AG04450 (cell line): ENCODE results near the gene SMTN. TPM values are rescaled to one million over a fixed set of nuclear protein-coding genes. Genes with fewer than 3 reads are reported as not detected.
A peak's percentile ranks its signal among the peaks of the same experiment; 100 is the strongest.

Experiments used
- CTCF ChIA-PET: fragments of 300-600, 350-600 bp; formaldehyde crosslinking; extraction: SDS; loops from one replicate; lab custom pipeline; 2022; ENCODE audit warnings: antibody characterized with exemption, inconsistent platforms; lab: Charles Lee
- POLR2A ChIA-PET: fragments of 350-600 bp; formaldehyde crosslinking; extraction: SDS; loops from one replicate; lab custom pipeline; 2021; ENCODE audit warnings: antibody characterized with exemption, inconsistent platforms; lab: Yijun Ruan, JAX
- DNase-seq: peaks from one replicate; pipeline ENCODE4 v3.0.0-alpha.2; 2011; ENCODE audit warnings: low read depth, low spot score
- H3K27ac ChIP-seq: one replicate; pipeline ENCODE4 v1.5.1; 2012; ENCODE audit warnings: low read depth, low read length, control low read depth
- H3K27me3 ChIP-seq: one replicate; pipeline ENCODE4 v1.6.0; 2012; ENCODE audit warnings: low read length; ENCODE audit not compliant: control insufficient read depth, insufficient read depth
- H3K4me3 ChIP-seq: 2 replicates; pipeline ENCODE4 v1.5.1; 2011; ENCODE audit warnings: mild to moderate bottlenecking, low read depth, low read length, control low read depth
- H3K9me3 ChIP-seq: 2 replicates; pipeline ENCODE4 v1.5.1; 2012; ENCODE audit warnings: low read length; ENCODE audit not compliant: control insufficient read depth, insufficient read depth
- CTCF ChIP-seq: IDR thresholded peaks from 2 replicates; pipeline ENCODE4 v1.5.1; 2011; ENCODE audit warnings: low read depth, low read length, control low read depth, inconsistent platforms
- polyA plus RNA-seq: library from polyadenylated mRNA; depleted of rRNA; stranded (reverse); fragments of >200 nt; gene quantifications from 2 replicates; pipeline ENCODE4 v1.2.3, GENCODE V29; 2011

The SMTN gene
- polyA plus RNA-seq, 1 experiment, result 14.1 TPM

DNA sequence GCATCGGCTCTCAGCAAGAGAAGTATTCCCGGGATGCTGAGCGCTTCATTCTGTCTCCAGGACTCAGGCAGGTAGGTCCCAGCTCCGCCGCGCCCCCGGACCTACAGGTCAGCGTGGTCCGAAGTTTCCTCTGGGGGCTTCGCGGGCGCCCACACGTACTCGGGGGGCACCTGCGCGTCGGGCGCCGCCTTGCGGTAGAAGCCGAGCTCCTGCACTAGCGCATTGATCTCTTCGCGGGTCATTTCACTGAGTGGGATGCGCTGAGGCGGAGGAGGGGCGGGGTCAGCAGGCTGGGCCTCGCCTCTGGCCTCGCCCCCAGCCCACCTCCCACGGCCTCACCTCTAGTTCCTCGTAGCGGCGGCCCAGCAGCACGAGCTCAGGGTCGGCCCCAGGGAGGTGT lies 23.8 kb downstream of the SMTN start:
- ChIA-PET POLR2A (no interaction called here), CTCF (interaction anchor here (0.7 kb wide), 1 partner anchor 22 kb away, joined by 4 read pairs; no protein-coding TSS in a partner anchor)
- Histone ChIP-seq H3K4me3 (no peak overlapping the region), H3K27me3 (no peaks in the 10 kb centered on the region), H3K27ac (no peak overlapping the region), H3K9me3 (peaks cover 6% of the 10 kb centered on the region; the same call in 1 of the 2 replicates)
- peak; percentile 40 for TF ChIP-seq CTCF
- no peak for DNase-seq

DNA sequence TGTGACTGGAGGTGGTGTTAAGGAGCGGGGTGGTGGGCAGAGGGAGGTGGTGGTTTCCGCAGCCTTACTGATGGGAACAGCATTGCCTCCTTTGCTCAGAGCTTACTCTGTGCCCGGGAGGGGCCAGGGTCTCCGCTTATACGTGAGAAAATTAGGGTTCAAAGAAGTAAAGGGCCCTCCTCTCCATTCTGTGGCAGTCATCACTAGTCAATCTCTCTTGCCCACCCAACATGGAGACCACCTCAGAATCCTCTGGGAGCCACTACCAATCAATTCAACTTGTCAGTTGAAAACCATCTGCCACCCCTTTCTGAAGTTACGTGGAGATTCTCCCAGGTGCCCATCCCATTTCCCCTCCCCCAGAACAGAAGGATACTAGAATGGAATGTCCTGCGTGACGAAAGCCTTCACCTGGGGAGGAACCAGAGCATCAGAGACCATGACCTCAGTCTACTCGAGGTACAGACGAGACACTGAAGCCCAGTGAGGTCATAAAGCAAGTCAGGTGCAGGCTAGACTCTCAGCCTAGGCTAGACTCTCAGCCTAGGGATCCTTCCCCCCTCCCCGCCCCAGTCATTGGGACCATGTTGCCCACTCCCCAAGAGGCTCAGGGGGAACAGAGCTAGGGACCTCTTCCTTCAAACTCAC lies 24.3 kb downstream of the SMTN start:
- peak overlapping the region; percentile 47 for H3K27ac ChIP-seq
- no peak for TF ChIP-seq CTCF
- H3K4me3 ChIP-seq, result peak overlapping the region; percentile 95
- DNase-seq, result no peak
- peaks cover 6% of the 10 kb centered on the region; the same call in 1 of the 2 replicates for H3K9me3 ChIP-seq
- ChIA-PET POLR2A (no interaction called here), CTCF (interaction anchor here (0.7 kb wide), 1 partner anchor 22 kb away, joined by 4 read pairs; no protein-coding TSS in a partner anchor)
- H3K27me3 ChIP-seq, result no peaks in the 10 kb centered on the region

DNA sequence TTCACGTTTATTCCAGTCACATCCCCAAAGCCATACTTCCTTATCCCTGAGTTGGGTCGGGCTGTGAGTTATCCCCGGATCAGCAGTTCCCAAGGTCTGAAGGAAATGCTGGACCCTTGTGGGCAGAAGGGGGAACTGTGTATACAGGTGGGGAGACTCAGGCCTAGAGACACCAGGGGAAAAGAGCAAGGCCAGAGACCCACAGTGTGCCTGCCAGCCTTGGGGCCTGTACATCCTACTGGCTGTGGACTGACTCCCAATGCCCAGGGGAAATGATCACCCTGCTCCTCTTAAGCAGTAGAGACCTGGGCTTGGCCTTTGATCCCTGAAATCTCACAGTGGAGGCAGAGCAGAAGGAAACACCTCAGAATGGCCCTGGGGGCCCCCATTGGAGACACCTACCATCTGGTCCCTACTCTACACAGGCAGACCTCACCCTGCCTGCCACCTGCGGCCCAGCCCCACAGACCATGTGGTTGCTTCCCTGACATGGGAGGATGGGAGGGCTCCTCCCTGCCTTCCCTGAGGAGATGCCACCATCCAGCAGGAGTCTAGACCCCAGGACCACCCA lies 25.0 kb downstream of the SMTN start:
- Histone ChIP-seq H3K4me3 (peak overlapping the region; percentile 95), H3K27ac (peak overlapping the region; percentile 47), H3K9me3 (peaks cover 6% of the 10 kb centered on the region; the same call in 1 of the 2 replicates), H3K27me3 (no peaks in the 10 kb centered on the region)
- ChIA-PET CTCF (no interaction called here), POLR2A (interaction anchor here (0.6 kb wide), 1 partner anchor 161 kb away, joined by 3 read pairs; no protein-coding TSS in a partner anchor)
- DNase-seq, result no peak
- TF ChIP-seq CTCF, result peak; percentile 11; the same call in 1 of the 2 replicates

GRCh38 chr22:31106731-31107177 lies 25.6 kb downstream of the SMTN start:
- no peak for DNase-seq
- peaks cover 6% of the 10 kb centered on the region; the same call in 1 of the 2 replicates for H3K9me3 ChIP-seq
- CTCF ChIA-PET, result interaction anchor here (0.6 to 3.1 kb wide), 10 partner anchors 11 to 687 kb away, joined by 3 to 72 read pairs (median 8); partner anchors contain the start of gene LIMK2
- POLR2A ChIA-PET, result interaction anchor here (0.6 to 2.0 kb wide), 9 partner anchors 8 to 161 kb away, joined by 3 to 10 read pairs (median 5); partner anchors contain the start of genes MORC2, SMTN and TUG1
- H3K27ac ChIP-seq, result peak overlapping the region; percentile 98
- peak overlapping the region; percentile 95 for H3K4me3 ChIP-seq
- no peak for TF ChIP-seq CTCF
- no peaks in the 10 kb centered on the region for H3K27me3 ChIP-seq
